Measurements from ENCODE around the gene TMCC2. TPM values are rescaled to one million over a fixed set of nuclear protein-coding genes. Genes with fewer than 3 reads are reported as not detected.

The TMCC2 gene
- total and polyA plus RNA-seq, 2 of the 4 experiments (the other 2 are of a cell fraction) = 2.0 to 4.2 TPM

- Histone ChIP-seq H3K56ac (ENCODE audit: extremely low read depth, insufficient read depth, low read length) (peak within 1 kb of the TSS; percentile 78), H3K4me2 (ENCODE audit: low read depth, low read length) (peak within 1 kb of the TSS; percentile 66), H3K23ac (ENCODE audit: low read depth, low read length) (peak within 1 kb of the TSS; percentile 97), H2BK20ac (ENCODE audit: low read depth, low read length) (no peak within 1 kb of the TSS), H3K36me3 (ENCODE audit: control insufficient read depth, insufficient read depth, low read length) (no peaks in the 10 kb centered on the region; the same call in 1 of the 2 replicates), H3K27ac (ENCODE audit: insufficient read depth, low read length) (peak within 1 kb of the TSS; percentile 87), H2BK120ac (ENCODE audit: low read depth, low read length) (peak within 1 kb of the TSS; percentile 65), H2AK9ac (replicated peaks; ENCODE audit: low read depth, low read length, poor library complexity) (peak within 1 kb of the TSS; percentile 78), H2AK5ac (ENCODE audit: low read depth, low read length) (peak within 1 kb of the TSS; percentile 68; the same call in 1 of the 2 replicates), H4K91ac (ENCODE audit: insufficient read depth, low read depth, low read length) (peak within 1 kb of the TSS; percentile 79), H3K9ac (ENCODE audit: low read depth, low read length) (peak within 1 kb of the TSS; percentile 97), H3K9me1 (ENCODE audit: insufficient read depth, low read length) (peaks cover 35% of the 10 kb centered on the region), H3K79me1 (ENCODE audit: low read depth in 1 of 2, low read length in 2 of 2) (peaks cover 5 to 59% of the 10 kb centered on the region in 2 experiments; a peak in 3 of 4 replicates), H3K4me1 (ENCODE audit: control insufficient read depth, insufficient read depth, low read length) (peaks cover 35% of the 10 kb centered on the region), H4K8ac (ENCODE audit: low read depth in 2 of 2, low read length in 2 of 2) (peak within 1 kb of the TSS; percentile 11 to 46; a peak in 3 of 4 replicates), H3K4me3 (ENCODE audit: insufficient read depth, low read depth, low read length) (peak within 1 kb of the TSS; percentile 94), H2BK5ac (ENCODE audit: low read depth, low read length, poor library complexity, severe bottlenecking) (peak within 1 kb of the TSS; percentile 79), H3K14ac (replicated peaks; ENCODE audit: low read depth, low read length) (peak within 1 kb of the TSS; percentile 93), H3K4ac (ENCODE audit: low read depth, low read length) (peak within 1 kb of the TSS; percentile 83), H2AFZ (replicated peaks; ENCODE audit: low read length, poor library complexity) (peak within 1 kb of the TSS; percentile 85), H4K20me1 (ENCODE audit: insufficient read depth, low read length) (peaks cover 48% of the 10 kb centered on the region), H3K9me3 (ENCODE audit: control insufficient read depth, insufficient read depth, low read length) (no peaks in the 10 kb centered on the region), H3K18ac (ENCODE audit: low read depth, low read length) (peak within 1 kb of the TSS; percentile 58), H4K5ac (ENCODE audit: low read depth, low read length) (peak within 1 kb of the TSS; percentile 13; the same call in 1 of the 2 replicates), H2BK15ac (ENCODE audit: low read depth, low read length) (peak within 1 kb of the TSS; percentile 2; the same call in 2 of the 3 replicates), H3K27me3 (ENCODE audit: control insufficient read depth, insufficient read depth, low read length) (no peaks in the 10 kb centered on the region)
- DNase-seq = peak; percentile 90
- peak; percentile 92 for ATAC-seq (ENCODE audit: low read depth)
- BruUV-seq (replicated peaks) = no TSS peak
- POLR2A ChIA-PET (ENCODE audit: unreplicated experiment) = interaction anchor here (0.6 kb wide), 2 partner anchors 48 to 222 kb away, joined by 3 to 4 read pairs; no protein-coding TSS in a partner anchor
- CTCF ChIA-PET = interaction anchor here (0.7 to 5.0 kb wide), 3 partner anchors 42 to 65 kb away, joined by 3 to 30 read pairs (median 3); no protein-coding TSS in a partner anchor
- dilution Hi-C loops (cut with HindIII; ENCODE audit: low sequenced_read_pairs, unreplicated experiment) = no loop called here
- intact Hi-C loops (cut with micrococcal nuclease) = loop anchor here (1.0 to 10.0 kb wide), 4 partner anchors 21 to 147 kb away; no protein-coding TSS in a partner anchor
- 0% methylated on average over 37 of the region's 75 CpGs; no CpG with 5 or more reads in 1 of the 2 experiments for WGBS, 2 experiments (ENCODE audit: extremely low coverage in 2 of 2, insufficient read length in 1 of 2)
- in situ Hi-C loops (cut with MboI; ENCODE audit: low sequenced_read_pairs) = loop anchor here (5.0 kb wide), 1 partner anchor 44 kb away; no protein-coding TSS in a partner anchor
- TF ChIP-seq CTCF (conservative IDR thresholded peaks at IDR 0.05; ENCODE audit: low read depth, low read length) (peak; percentile 37), RAD21 (IDR thresholded peaks at IDR 0.05; ENCODE audit: low read length) (peak; percentile 35), MAFK (IDR thresholded peaks at IDR 0.05; ENCODE audit: low read depth, low read length) (no peak), FOS (IDR thresholded peaks at IDR 0.05; ENCODE audit: low read depth, low read length) (no peak), MXI1 (IDR thresholded peaks at IDR 0.05; ENCODE audit: borderline replicate concordance, low read depth, low read length) (peak; percentile 59; the same call in 1 of the 2 replicates), ELK1 (IDR thresholded peaks at IDR 0.05; ENCODE audit: borderline replicate concordance, low read depth, low read length) (no peak), CEBPB (IDR thresholded peaks at IDR 0.05; ENCODE audit: low read depth, low read length) (no peak), CHD1 (IDR thresholded peaks at IDR 0.05; ENCODE audit: low read depth, low read length) (peak; percentile 52; the same call in 1 of the 2 replicates), RCOR1 (IDR thresholded peaks at IDR 0.05; ENCODE audit: insufficient replicate concordance, low read length) (no peak), NFE2L2 (IDR thresholded peaks at IDR 0.05; ENCODE audit: low read depth, low read length) (no peak), MAZ (IDR thresholded peaks at IDR 0.05; ENCODE audit: borderline replicate concordance, low read depth, low read length) (peak; percentile 10; the same call in 1 of the 2 replicates), SMC3 (IDR thresholded peaks at IDR 0.05; ENCODE audit: low read depth, low read length) (peak; percentile 23; the same call in 1 of the 2 replicates), POLR2A (IDR thresholded peaks at IDR 0.05; ENCODE audit: low read depth, low read length) (peak; percentile 94), BHLHE40 (IDR thresholded peaks at IDR 0.05; ENCODE audit: low read depth, low read length) (peak; percentile 72)
Observed at GRCh38 chr1:205321162-205321958, 93.6 kb downstream of the TMCC2 start, which contains the start of gene NUAK2. Gene NUAK2, minus strand, starts transcription at chr1:205321745. Its CDS starts 117 bp downstream, at chr1:205321628.
